Parathyroid adenoma (tissue), 2 donors: Measurements from ENCODE around the gene MAD1L1.

Experiments used
- H2AFZ ChIP-seq: fragments of 300-600 bp; sonication (generic); one replicate; pipeline ENCODE4 v1.7.0; 2017; ENCODE audit warnings: antibody characterized with exemption, mild to moderate bottlenecking
- H3K27ac ChIP-seq: fragments of 300-600 bp; sonication (generic); one replicate; pipeline ENCODE4 v1.7.0; 2017
- H3K27me3 ChIP-seq: fragments of 300-600 bp; sonication (generic); one replicate; pipeline ENCODE4 v1.7.0; 2017; ENCODE audit warnings: low read length; ENCODE audit not compliant: control insufficient read depth, insufficient read depth
- H3K36me3 ChIP-seq: fragments of 300-600 bp; sonication (generic); one replicate; pipeline ENCODE4 v1.7.0; 2017; ENCODE audit warnings: low read length; ENCODE audit not compliant: control insufficient read depth, insufficient read depth
- H3K4me1 ChIP-seq: fragments of 300-600 bp; sonication (generic); one replicate; pipeline ENCODE4 v1.7.0; 2017; ENCODE audit warnings: control low read depth
- H3K4me2 ChIP-seq: fragments of 300-600 bp; sonication (generic); one replicate; pipeline ENCODE4 v1.7.0; 2017; ENCODE audit warnings: low read length
- H3K4me3 ChIP-seq: fragments of 300-600 bp; sonication (generic); one replicate; pipeline ENCODE4 v1.7.0; 2017; ENCODE audit warnings: low read depth, low read length
- H3K79me2 ChIP-seq: fragments of 300-600 bp; sonication (generic); one replicate; pipeline ENCODE4 v1.7.0; 2017; ENCODE audit warnings: control low read depth
- H3K9ac ChIP-seq: fragments of 300-600 bp; sonication (generic); one replicate; pipeline ENCODE4 v1.7.0; 2017; ENCODE audit warnings: mild to moderate bottlenecking
- H3K9me3 ChIP-seq: fragments of 300-600 bp; sonication (generic); one replicate; pipeline ENCODE4 v1.7.0; 2017; ENCODE audit warnings: low read length; ENCODE audit not compliant: control insufficient read depth
- TF ChIP-seq, protein P1 (sequence below): fragments of 300-600 bp; sonication (generic); IDR thresholded peaks from one replicate; pipeline ENCODE4 v1.7.0; 2017; ENCODE audit warnings: antibody characterized with exemption, mild to moderate bottlenecking
- donor health status: primary hyperparathyroidism.

Gene MAD1L1

DNA sequence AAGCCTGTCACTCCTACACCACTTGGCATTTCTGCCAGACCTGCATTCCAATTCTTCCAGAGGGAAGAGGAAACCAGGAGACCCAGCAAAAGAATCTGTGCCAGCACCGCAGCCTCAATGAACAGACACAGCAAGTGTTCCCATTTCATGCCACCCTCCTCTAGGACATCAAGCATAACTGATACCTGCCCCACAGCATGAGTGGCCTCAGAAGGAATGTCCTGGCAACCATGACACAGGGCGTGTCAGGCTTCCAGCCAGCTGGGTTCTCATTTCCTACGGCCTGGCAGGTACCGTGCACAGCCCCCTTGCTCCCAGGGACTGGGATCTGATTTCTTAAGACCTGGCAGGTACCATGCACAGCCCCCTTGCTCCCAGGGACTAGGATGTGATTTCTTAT is 7.8 kb downstream of the MAD1L1 start:
- no peak overlapping the region for H3K4me2 ChIP-seq
- no peak overlapping the region for H3K9ac ChIP-seq
- no peaks in the 10 kb centered on the region for H3K27me3 ChIP-seq
- H3K79me2 ChIP-seq, result peaks cover 13% of the 10 kb centered on the region
- no peaks in the 10 kb centered on the region for H3K36me3 ChIP-seq
- no peaks in the 10 kb centered on the region for H3K9me3 ChIP-seq
- TF ChIP-seq, protein P1, sequence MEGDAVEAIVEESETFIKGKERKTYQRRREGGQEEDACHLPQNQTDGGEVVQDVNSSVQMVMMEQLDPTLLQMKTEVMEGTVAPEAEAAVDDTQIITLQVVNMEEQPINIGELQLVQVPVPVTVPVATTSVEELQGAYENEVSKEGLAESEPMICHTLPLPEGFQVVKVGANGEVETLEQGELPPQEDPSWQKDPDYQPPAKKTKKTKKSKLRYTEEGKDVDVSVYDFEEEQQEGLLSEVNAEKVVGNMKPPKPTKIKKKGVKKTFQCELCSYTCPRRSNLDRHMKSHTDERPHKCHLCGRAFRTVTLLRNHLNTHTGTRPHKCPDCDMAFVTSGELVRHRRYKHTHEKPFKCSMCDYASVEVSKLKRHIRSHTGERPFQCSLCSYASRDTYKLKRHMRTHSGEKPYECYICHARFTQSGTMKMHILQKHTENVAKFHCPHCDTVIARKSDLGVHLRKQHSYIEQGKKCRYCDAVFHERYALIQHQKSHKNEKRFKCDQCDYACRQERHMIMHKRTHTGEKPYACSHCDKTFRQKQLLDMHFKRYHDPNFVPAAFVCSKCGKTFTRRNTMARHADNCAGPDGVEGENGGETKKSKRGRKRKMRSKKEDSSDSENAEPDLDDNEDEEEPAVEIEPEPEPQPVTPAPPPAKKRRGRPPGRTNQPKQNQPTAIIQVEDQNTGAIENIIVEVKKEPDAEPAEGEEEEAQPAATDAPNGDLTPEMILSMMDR, result no peak
- H3K27ac ChIP-seq, result no peak overlapping the region
- no peak overlapping the region for H2AFZ ChIP-seq
- H3K4me1 ChIP-seq, result no peaks in the 10 kb centered on the region
- H3K4me3 ChIP-seq, result no peak overlapping the region

DNA sequence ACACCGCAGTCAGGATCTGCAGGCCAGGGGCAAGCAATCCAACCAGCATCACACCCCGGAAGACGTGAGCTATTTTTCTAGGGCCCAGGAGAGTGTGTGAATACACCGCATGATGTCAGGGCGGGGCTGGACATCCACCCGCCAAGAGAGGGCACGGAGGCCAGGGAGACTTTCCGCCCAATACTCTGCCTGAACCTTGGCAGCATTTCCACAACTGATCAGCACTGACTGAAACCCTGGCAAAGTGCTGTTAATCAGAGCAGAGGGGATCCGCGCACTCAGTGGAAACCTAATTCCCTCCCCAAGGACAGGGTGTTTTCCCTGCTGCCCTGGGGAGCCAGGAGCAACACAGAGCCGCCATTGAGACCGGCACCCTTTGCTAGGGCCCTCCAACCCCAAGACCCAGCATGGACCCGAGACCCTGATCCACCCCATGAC is 8.2 kb downstream of the MAD1L1 start:
- H3K9me3 ChIP-seq, result no peaks in the 10 kb centered on the region
- H3K79me2 ChIP-seq, result peaks cover 10% of the 10 kb centered on the region
- no peak overlapping the region for H3K9ac ChIP-seq
- H3K27me3 ChIP-seq, result no peaks in the 10 kb centered on the region
- no peaks in the 10 kb centered on the region for H3K4me1 ChIP-seq
- TF ChIP-seq, protein P1, result no peak
- no peak overlapping the region for H2AFZ ChIP-seq
- H3K27ac ChIP-seq, result no peak overlapping the region
- H3K4me2 ChIP-seq, result no peak overlapping the region
- H3K36me3 ChIP-seq, result no peaks in the 10 kb centered on the region
- no peak overlapping the region for H3K4me3 ChIP-seq

DNA sequence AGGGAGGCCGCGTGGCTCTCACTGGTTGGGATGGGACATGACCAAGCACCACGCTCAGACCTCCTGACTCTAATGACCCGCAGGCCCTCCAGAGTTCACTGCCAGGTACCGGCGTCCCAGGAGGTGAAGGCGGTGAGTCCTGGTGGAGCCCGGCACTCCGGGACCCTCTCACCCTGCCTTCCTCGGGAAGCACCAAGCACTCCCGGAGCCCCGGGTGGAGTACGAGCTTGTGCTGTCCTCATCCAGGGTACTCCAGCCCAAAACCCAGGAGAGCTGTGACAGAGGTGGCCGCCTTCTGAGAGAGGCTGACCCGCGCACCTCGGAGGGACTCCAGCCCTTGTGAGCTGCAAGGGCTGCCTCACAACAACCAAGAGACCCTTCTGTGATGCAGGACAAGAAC is 9.4 kb downstream of the MAD1L1 start:
- H3K4me3 ChIP-seq, result no peak overlapping the region
- H3K4me1 ChIP-seq, result no peaks in the 10 kb centered on the region
- TF ChIP-seq, protein P1, result no peak
- H3K4me2 ChIP-seq, result no peak overlapping the region
- peaks cover 9% of the 10 kb centered on the region for H3K79me2 ChIP-seq
- H2AFZ ChIP-seq, result no peak overlapping the region
- no peak overlapping the region for H3K27ac ChIP-seq
- H3K9me3 ChIP-seq, result no peaks in the 10 kb centered on the region
- no peaks in the 10 kb centered on the region for H3K27me3 ChIP-seq
- no peak overlapping the region for H3K9ac ChIP-seq
- no peaks in the 10 kb centered on the region for H3K36me3 ChIP-seq

- TF ChIP-seq, protein P1, result no peak
- no peaks in the 10 kb centered on the region for H3K4me1 ChIP-seq
- no peak overlapping the region for H3K4me2 ChIP-seq
- H2AFZ ChIP-seq, result no peak overlapping the region
- H3K4me3 ChIP-seq, result no peak overlapping the region
- no peaks in the 10 kb centered on the region for H3K27me3 ChIP-seq
- peaks cover 9% of the 10 kb centered on the region for H3K79me2 ChIP-seq
- H3K27ac ChIP-seq, result no peak overlapping the region
- H3K9ac ChIP-seq, result no peak overlapping the region
- no peaks in the 10 kb centered on the region for H3K36me3 ChIP-seq
- H3K9me3 ChIP-seq, result no peaks in the 10 kb centered on the region
Measured at GRCh38 chr7:2222516-2222915, 10.2 kb downstream of the MAD1L1 start.

- Histone ChIP-seq H3K79me2 (peaks cover 8% of the 10 kb centered on the region), H3K9me3 (no peaks in the 10 kb centered on the region), H3K4me1 (no peaks in the 10 kb centered on the region), H3K27ac (no peak overlapping the region), H3K4me3 (no peak overlapping the region), H3K4me2 (no peak overlapping the region), H3K27me3 (no peaks in the 10 kb centered on the region), H2AFZ (no peak overlapping the region), H3K36me3 (no peaks in the 10 kb centered on the region), H3K9ac (no peak overlapping the region)
- TF ChIP-seq, protein P1, result no peak
Measured at GRCh38 chr7:2220954-2221353, 11.8 kb downstream of the MAD1L1 start.
